Activated CD8-positive, alpha-beta memory T cell treated with anti-CD3 and anti-CD28 coated beads, Interleukin-2, amount 50 U/mL, for 4 hours (primary cell): ENCODE measurements around the gene RUNX2.
"Not testable (repeated sequence)": the region's sequence is repeated elsewhere in the genome, so short reads cannot be mapped to it uniquely, and the experiment has no call there.

Experiments
- DNase-seq: peaks from one replicate; pipeline ENCODE4 v3.0.0-alpha.2; 2020

The RUNX2 gene

DNA sequence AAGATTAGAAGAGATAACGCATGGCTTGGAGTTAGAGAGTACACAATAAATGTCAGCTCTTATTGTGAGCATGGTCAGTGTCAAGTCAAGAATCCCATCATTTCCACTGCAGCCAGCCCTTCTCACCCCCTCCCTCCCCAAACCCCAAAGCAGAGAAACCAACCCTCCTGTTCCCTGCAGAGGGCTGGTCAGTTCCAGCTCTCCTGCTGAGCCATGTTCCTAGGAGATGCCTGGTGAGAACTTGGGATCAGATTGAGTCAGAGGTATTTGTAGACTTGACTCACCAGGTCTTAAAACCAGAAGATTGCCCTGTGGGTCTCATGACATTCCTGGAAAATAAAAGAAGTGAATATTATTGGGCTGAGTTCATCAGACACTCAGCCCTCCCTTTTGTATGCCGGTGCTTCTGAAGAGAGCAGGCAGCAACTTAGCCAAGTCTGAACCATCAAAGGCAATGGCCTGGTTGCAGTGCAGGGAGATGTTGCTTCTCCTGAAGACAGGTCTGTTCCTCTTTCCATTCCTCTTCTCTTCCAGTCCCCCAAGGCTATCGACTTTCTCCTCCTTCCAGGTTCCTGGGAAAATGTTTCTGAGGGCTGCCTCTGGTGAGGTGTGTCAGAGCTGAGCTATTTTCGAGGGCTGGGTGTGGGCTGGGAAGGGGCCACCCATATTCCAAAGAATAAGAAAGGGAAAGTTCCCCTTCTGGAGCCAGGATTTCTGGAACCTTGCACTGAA lies 327.8 kb downstream of the RUNX2 start:
- DNase-seq: no peak

DNA sequence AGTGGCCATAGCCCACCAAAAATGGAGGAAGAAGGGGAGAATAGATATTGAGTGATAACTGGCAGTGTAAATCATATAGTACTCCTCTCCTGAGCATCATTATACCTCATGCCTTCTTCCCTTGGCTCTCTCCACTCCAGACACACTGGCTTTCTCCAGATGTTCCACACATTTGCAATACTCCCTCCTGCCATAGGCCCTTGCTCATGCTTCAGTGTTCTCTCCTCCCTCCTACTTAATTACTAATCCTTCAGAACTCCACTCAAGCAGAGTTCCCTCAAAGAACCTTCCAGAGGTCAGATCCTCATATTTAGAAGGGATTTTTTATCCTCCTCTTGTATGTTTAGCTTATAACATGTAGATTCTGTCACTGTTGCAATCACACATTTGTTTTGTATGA lies 329.1 kb downstream of the RUNX2 start:
- no peak for DNase-seq

DNA sequence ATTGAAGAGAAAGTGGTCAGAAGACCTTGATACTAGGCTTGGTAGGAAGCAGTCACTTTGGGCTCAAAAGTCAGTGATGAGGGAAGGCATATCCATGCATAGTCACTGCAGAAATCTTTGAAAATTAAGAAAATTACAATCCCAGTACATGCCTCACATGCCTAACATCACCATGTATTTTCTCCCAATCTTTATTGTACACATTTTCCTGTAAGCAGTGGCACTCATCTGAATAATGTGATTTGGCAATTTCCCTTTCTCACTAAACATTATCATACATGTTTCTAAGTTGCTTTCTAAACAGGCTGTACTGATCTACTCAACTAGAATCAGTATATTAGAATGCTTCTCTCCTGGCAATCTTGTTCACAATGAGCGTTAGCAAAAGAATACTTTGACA lies 330.3 kb downstream of the RUNX2 start:
- no peak for DNase-seq

DNA sequence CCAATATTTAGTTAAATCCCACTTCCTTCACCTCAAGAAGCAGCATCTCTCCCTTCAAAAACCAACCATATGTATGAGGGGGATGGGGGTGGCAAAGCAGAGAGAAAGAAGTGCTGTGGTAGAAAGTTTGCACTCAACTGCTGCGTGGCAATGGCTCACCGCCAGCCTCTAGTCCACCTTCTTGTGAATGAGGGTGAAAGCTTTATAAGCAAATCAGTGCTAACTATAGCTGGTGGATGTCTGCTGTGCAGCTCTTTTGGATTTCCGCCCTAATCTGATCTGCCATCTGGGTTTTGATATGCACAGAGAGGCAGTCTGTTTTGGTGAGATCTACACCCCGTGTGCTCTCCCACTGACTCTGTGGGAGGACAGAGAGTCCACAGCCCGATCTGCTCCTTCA lies 330.8 kb downstream of the RUNX2 start:
- no peak for DNase-seq

DNA sequence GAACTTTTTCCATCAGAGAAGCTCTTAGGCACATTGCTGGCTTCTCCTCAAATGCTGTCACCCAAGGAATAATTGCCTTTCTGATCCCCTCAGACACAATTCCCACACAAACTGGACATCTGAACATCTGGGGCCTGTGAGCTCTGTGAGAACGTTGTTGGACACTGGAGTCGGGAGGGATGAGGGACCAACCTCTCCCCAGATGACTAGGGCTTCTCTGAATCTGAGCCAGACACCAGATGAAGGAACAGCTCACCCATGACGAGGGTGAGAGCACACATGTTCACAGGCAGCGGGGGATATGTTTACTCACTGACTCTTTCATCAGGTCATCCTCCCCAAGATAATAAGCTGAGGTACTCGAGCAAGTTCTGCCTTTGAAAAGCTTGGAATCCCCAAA lies 333.5 kb downstream of the RUNX2 start:
- no peak for DNase-seq

DNA sequence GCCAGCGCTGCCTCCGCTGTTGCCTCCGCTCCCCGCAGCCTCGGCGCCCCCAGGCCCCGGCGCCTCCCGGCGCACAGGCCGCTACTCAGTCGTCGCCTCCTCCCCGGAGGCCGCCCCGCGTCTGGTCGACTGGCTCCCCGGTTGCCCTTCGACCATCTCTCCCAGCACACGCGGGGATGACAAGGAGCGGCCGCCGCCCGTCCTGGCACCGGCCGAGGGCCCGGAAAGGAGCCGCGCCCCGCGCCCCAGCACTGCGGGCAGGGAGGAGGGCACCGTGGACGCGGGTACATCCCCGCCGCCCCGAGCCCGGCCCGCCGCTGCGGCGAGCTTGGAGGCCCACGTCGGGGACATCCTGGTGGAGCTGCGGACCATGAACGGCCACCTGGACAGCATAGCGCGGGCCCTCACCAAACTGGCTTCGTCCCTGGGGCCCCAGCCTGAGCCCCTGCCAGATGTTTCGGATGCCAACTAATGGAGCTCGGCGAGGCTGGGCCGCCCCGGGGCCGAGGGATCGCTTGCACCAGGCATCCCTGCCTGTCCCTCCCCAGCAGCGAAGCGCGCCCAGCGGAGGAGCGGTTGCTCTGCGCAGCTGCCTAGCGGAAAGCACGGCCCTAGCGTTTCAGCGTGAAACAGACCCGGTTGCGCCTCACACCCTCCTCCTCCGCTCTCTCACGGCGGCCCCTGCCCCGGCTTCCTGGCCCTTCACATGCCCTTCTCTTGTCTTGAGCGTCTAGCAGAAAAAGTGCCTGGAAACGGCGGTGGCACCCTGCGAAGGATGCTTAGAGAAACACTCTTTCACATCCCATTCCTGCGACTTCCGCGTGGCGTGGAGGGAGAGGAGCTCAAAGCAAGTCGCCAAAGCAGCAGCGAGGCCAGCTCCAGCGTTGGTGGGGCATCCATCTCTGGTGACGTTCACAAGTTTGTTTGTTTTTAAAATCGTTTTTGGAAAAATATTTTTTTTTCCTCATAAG lies 335.4 kb downstream of the RUNX2 start:
- DNase-seq: peak; percentile 34

DNA sequence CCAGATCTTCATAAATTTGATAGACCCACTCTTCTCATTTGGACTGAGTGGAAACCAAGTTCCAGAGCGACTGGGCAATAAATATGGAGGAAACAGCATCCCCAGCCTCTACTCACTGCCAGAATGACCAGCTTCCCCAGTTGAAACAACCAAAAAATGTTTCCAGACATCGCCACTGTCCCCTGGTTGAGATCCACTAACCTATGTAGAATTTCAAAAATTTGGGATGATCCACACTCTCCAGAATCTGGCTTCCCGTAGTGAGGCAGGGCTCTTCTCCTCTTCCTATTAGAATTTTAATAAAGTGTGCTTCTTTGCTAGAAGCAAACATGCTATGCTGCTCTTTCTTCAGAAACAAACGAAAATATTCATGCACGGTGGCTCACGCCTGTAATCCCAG lies 336.6 kb downstream of the RUNX2 start:
- DNase-seq: no peak

DNA sequence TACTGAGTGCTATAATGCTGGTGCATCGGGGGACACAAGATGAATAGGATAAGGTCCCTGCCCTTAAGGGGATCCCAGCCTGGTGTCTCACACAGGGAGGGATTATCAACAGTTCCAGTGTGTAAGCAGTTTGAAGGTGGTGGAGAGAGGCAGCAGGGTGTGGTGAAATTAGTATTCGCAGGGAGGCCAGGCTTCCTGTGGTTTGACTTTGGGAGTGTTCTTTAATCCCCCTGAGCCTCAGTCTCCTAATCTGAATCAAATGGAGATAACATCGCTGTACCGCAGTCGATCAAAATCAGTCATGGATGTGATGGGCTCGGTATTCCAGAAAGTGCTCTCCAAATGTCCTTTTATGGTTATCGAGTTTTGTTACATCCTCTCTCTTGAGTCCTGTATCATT lies 337.7 kb downstream of the RUNX2 start:
- DNase-seq: no peak

DNA sequence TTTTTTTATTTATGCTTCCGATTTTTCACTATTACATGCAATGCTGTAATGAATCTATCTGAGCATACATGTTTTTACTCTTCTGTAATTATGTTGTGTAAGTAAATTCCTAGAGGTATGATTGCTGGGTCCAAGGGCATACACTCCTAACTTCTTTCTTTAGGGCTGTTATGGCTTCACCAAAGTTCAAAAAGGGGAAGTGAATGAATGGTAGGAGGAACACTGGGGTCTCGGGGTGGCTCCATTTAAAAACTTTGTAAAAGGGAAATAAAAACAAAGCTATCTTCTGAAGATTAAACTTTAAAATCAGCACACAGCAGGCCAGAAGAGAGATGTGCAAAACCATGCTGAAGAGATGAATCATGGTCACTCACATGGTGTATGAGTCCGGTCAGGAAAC lies 338.7 kb downstream of the RUNX2 start:
- no peak for DNase-seq

DNA sequence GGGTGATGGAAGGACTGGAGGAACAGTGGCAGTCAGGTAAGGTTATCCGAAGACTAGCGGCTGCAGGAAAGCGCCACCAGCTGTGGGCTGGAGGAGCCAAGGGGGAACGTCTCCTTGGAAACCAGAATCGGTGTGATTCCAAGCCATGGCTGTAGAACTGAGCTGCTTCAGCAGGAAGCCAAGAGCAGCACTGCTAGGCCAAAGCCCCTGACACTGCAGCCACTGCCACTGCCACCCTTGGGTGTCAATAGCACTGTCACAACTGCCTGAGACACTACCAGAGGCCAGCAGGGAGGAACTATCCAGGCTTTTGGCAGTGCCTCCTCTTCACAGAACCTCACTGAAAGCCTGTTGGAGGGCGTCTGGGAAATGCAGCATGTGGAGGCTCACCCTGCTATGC lies 339.2 kb downstream of the RUNX2 start:
- DNase-seq: no peak

DNA sequence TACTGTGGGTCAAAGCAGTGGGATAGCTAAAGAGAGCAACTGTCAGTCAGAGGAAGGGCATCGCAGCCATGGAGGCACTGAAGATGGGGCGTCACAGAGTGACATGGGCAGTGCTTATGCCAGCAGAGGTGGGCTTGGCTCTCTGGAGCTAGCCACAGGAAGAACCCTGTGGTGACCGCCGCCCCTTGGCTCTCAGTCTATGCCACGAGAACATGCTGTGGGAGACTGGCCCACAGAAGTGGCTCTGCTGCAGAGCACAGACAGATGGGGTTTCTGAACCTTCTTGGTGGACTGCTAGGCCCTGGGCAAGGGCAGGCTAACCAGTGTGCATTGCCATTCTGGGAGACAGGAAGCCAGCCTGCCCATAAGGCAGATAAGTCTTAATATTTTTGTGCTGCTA lies 339.6 kb downstream of the RUNX2 start:
- DNase-seq: no peak

DNA sequence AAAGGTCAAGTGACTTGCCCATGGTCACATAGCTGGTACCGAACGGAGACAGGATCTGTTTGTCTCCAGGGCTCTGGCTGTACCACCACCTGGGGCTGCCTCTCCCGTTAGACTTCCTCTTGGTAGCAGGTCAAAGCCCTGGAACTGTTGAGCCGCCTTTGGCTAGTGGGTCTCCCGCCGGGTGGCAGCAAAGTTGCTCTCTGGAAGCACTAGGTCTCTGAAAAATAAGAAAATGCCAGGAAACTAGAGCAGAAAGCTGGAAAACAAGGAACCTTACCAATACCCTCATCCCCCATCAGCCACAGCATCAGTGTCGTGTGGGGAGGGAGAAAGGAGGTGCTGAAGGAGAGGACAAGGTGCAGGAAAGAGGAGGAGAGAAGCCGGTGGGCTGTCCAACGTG lies 340.6 kb downstream of the RUNX2 start:
- no peak for DNase-seq

DNA sequence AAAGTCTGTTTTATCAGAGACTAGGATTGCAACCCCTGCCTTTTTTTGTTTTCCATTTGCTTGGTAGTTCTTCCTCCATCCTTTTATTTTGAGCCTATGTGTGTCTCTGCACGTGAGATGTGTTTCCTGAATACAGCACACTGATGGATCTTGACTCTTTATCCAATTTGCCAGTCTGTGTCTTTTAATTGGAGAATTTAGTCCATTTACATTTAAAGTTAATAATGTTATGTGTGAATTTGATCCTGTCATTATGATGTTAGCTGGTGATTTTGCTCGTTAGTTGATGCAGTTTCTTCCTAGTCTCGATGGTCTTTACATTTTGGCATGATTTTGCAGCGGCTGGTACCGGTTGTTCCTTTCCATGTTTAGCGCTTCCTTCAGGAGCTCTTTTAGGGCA lies 345.0 kb downstream of the RUNX2 start:
- DNase-seq: not testable (repeated sequence)

DNA sequence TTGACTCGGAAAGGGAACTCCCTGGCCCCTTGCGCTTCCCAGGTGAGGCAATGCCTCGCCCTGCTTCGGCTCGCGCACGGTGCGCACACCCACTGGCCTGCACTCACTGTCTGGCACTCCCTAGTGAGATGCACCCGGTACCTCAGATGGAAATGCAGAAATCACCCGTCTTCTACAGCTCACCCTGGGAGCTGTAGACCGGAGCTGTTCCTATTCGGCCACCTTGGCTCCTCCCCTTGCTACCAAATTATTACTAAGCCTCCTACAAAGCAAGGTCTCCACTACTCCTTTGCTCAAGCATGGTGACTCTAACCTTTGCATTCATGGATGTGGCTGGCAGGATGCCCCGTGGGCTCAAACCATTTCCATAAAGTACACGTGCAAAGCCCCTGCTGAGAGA lies 347.0 kb downstream of the RUNX2 start:
- DNase-seq: not testable (repeated sequence)

DNA sequence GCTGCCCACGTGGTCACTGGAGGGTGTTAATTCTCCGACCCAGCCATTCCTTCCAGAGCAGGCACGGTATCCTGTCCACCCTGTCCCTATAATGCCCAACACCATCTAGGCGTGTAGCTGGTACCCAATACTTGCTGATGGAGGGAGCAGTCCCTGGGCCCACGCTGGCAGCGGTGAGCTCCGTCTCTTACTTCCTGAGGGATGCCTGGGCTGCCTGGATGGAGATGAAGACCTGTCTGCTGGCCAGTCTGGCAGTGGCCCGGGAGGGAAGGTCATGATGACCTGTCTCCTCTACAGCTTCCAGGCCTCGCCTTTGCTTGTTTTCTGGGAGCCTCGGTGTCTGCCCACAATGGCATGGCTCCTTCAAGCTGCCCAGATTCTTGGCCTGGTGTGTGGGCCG lies 347.5 kb downstream of the RUNX2 start:
- no peak for DNase-seq

DNA sequence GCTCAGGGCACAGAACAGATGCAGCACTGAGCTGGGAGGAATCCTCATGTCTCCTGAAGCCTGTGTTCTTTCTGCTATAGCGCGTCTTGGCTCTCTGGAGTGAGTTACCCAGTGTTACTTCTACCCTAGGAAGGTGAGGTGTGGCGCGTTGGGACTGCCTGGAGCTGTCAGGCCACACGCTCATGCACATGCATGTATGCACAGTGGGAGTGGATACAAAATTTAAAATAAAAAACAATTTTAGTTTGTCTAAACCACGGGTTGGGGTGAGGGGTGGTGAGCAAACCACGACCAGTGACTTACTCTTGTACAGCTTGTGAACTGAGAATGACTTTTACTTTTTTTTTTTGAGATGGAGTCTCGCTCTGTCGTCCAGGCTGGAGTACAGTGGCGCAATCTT lies 348.2 kb downstream of the RUNX2 start:
- no peak for DNase-seq

DNA sequence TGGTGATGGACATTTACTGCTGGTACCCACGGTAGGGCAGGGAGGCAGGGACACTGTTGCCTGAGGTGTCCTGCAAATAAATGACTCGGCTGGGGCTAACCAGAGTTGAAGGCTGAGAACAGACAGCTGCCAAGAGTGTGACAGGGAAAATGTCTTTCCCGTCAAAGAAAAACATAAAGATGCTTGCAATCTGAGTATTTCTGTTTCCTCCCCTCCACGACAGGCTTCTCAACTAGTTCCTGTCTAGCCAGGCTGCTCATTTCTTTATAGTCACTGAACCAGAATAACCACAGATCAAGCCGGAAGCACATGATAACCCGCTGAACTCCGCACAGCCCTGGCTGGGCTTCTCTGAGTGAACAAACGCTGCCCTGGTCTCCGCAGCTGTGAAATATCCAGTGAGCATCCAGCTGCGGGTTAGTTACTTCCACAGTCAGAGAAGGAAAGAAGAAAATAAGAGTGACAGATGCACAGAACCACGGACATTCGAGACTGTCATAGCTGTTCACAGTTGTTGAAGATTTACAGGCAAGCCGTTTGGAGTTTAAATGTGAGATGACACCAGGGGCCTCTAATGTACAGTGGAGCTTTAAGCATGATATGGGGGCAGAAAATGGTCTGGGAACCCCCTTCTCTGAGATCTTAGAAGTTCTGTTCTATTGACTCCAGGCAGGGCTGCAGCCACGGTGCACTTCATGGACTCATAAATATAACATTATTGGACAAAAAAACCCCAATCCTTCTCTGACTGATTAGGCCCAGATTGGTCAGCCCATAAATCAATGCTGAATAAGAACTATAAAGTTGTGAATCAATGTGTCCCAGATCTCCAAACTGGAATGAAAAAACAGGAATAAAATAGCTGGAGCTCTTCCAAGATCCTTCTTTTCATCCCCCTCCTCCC lies 349.5 kb downstream of the RUNX2 start:
- DNase-seq: no peak

DNA sequence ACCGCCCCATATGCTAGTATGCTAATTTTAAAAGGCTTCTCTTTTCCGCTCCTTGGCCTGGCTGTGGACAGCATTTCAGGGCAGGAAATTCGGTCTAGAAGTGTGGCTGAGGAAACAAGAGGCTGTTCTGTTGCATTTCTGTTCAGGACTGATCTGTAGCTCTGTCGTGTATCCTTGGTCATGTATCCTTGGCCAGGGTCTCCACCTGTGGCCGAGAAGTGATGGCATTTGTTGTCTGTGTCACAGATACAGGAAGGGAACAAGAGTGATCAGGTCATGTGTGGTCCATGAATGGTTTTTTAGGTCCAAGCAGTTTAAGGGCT lies 350.1 kb downstream of the RUNX2 start:
- DNase-seq: no peak

DNA sequence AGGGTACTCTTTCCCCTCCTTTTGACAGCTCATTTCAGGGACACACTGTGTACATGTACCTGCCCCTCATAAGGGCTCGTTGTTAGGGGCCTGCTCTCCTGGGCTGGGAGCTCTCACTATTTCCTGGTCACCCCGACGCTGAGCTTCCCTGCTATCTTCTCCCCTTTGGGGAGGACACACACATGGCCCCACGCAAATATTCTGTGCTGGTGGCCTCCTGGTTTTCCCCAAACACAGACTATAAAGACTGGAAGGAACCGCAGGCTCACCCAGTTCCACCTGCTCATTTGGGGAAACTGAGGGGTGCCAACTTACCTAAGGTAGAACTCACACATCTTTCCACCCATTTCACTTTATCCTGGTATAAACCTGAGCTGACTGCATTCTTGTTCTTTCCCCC lies 351.0 kb downstream of the RUNX2 start:
- no peak for DNase-seq

DNA sequence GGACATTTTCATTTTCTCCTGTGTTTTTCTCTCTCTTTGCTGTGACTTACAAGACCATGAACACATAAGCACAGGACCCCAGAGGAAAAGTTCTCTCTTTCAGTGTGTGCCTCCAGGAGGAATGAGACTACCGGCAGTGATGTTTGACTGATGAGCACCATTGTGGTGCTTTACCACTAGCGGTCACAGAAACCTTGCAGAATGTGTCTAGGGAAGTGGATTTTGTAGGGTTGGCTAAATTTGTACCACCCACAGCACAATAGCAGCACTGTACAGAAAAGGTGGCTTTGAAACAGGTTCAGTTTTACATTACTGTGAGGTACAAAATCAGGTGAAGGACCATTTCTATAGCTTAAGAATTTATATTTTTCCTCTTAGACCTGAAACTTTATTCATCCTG lies 351.5 kb downstream of the RUNX2 start:
- no peak for DNase-seq

DNA sequence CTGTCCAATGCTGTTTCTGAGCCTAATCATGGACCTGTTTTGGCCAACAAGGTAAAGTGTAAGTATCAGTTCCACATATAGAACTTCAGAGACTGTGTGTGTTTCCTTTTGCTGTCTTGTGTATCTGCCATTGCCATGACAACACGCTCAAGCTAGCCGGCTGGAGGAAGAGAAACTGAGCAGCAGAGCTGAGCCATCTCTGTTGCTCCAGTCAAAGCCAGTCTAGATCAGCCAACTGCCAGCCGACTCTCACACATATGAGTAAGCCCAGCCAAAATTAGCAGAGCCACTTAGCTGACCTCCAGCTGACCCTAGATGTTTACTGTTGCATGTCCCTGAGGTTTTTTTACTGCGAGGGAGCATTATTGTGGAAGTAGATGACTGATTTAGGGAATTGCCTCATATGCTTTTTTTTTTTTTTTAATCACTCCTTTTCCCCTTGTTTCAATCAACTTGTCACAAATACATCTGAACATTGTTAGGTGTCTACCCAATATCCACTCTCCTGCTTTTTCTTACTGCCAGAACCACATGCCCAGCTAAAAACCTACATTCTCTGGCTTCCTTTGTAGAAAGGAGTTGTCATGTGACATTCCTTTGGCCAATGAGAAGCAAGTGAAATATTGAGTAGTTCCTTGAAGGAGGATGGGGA lies 353.9 kb downstream of the RUNX2 start:
- no peak for DNase-seq

DNA sequence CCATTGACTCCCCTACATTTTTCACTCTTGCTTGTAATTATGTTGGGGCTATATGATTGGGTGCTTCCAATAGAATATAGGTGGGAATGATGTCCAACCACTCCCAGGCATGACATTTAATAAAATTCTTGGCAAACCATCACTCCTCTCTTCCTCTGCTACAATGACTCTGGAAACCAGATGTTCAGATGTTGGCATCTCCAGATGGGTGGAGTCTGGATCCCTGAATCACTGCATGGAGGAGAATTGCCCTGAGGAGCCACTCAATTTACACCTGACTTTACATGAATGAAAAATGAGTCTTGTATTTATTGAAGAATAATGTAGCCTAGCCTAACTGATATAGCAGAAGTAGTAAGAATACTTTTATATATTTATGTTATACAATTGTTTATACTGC lies 356.3 kb downstream of the RUNX2 start:
- DNase-seq: no peak

DNA sequence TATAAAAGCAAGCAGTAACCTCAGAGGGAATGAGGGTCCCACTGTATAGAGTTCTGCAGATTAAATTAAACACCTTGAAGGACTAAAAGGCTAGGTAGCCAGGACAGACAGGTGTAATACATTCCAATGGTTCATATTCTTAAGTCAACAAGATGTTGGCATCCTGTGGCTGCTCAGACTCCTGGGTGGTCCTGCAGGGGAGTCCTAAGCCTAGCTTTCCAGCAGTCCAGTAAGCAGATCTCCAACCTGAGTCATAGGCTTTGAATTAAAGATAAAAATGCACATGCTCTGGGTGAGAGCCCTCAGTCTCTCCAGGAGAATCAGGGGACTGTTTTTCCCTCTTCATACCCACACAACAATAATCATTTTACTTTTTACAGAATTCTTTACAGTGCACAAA lies 356.9 kb downstream of the RUNX2 start:
- no peak for DNase-seq
